T1000 (cell line): Measurements from ENCODE around the gene MLEC.

Source experiments
- DNase-seq: peaks from one replicate; lab custom pipeline; 2025; ENCODE audit warnings: mixed read lengths; lab: John Stamatoyannopoulos, UW

The MLEC gene

GRCh38 chr12:120741476-120742421, 54.8 kb downstream of the MLEC start:
- no peak for DNase-seq

DNA sequence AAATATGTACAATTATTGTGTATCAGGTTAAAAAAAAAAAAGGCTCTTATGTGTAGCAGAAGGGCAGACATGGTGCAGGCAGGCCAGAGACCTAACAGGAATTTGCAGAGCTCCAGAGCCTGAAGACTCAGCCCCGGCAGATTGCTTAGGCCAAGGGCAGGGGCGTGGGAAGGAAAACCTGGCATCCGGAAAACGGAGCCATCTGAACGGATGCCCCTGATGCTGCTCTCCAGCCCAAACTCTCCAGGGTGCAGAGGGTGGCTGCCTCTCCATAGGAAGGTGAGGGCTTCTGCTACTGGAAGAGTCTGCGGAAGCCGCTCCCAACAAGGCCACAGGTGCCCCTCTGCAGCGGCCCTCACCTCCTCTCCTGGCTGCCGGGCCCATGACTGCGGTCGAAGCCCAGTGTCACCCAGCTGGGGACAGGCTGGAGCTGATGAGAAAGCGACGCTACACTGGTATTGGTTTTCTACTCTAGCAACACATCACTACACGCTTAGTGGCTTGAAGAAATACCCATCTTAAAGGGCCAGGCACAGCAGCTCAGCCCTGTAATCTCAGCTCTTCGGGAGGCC, 58.1 kb downstream of the MLEC start:
- DNase-seq, result no peak

DNA sequence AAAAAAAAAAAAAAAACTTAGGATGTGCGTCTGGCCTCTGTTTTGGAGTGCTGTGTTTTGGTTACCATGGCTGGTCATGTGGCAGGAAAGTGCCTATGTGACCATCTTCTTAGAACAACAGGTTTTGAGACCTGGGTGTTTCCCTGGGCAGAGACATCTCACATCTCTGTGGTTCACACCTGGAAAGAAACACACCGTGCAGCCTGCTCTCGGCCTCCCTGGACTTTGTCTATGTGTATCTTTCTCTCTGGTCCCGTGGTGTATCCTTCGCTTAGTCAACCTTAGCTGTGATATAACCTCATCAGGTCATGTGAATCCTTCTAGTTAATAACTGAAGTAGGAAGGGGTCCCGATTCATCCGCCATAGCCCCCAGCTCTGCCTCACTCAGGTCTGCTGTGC, 61.3 kb downstream of the MLEC start:
- no peak for DNase-seq

DNA sequence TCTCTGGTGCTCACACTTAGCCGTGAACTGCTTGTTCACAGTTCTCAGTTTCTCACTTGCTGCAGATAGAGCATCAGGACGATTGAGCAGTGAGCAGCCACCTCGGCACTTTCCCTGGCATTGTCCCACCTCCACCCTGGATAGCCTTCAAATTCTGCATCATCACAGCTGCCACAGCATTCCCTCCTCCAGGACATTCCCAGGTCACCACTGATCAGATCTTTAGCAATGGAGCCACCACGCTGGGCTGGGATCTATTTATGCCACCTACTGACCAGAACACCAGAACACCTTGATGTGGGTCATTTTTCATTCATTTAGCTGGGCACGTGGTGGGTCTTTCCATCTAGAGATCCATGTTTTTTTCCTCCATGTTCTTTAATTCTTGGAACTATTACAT, 62.3 kb downstream of the MLEC start:
- no peak for DNase-seq

GRCh38 chr12:120750806-120751205, 63.9 kb downstream of the MLEC start:
- DNase-seq, result no peak

DNA sequence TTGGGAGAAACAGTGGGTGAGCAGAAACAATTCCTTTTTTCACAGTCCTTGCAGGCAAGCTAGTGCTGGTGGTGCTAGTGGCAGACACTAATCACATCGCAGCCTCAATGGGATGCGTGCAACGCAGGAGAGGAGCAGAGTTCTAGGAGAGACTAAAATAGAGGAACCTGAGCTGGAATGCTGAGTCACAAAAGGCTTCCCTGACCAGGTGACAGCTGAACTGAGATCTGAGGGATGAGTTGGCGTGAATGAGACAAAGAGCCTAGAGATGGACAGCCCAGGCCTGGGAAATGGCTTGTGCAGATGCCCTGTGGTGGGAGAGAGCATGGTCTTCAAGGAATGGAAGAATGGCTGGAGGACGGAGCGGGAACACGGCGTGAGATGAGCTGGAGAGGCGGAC, 64.4 kb downstream of the MLEC start:
- no peak for DNase-seq
